ENCODE results near the gene ABCG5.

ABCG5 gene

GRCh38 chr2:43803113-43803512 is 35.5 kb downstream of the ABCG5 start:
- no peak for DNase-seq

GRCh38 chr2:43802135-43802534 is 36.5 kb downstream of the ABCG5 start:
- DNase-seq, result no peak

- DNase-seq, result no peak
These were observed 37.7 kb downstream of the ABCG5 start for GRCh38 chr2:43800894-43801293.

GRCh38 chr2:43798300-43798699 is 40.3 kb downstream of the ABCG5 start:
- no peak for DNase-seq

GRCh38 chr2:43796206-43796605 is 42.4 kb downstream of the ABCG5 start:
- no peak for DNase-seq

- DNase-seq, result no peak
These were observed 43.7 kb downstream of the ABCG5 start for GRCh38 chr2:43794956-43795355.

GRCh38 chr2:43792653-43793052 is 46.0 kb downstream of the ABCG5 start:
- no peak for DNase-seq

GRCh38 chr2:43791035-43791765 is 47.4 kb downstream of the ABCG5 start:
- no peak for DNase-seq

- DNase-seq, result no peak
These were observed 48.5 kb downstream of the ABCG5 start for GRCh38 chr2:43790147-43790546.

GRCh38 chr2:43788646-43789045 is 50.0 kb downstream of the ABCG5 start:
- no peak for DNase-seq

- DNase-seq, result no peak
These were observed 50.7 kb downstream of the ABCG5 start for GRCh38 chr2:43787895-43788294.

- DNase-seq, result no peak
These were observed 60.4 kb downstream of the ABCG5 start for GRCh38 chr2:43778233-43778632.

- no peak for DNase-seq
These were observed 61.2 kb downstream of the ABCG5 start for GRCh38 chr2:43777306-43777926.

GRCh38 chr2:43776324-43776723 is 62.3 kb downstream of the ABCG5 start:
- no peak for DNase-seq

GRCh38 chr2:43774617-43775016 is 64.0 kb downstream of the ABCG5 start:
- DNase-seq, result no peak

GRCh38 chr2:43773876-43774613 is 64.6 kb downstream of the ABCG5 start, which contains the start of gene DYNC2LI1:
DYNC2LI1 (plus strand) TSS chr2:43774039; CDS start chr2:43774139, 100 bp downstream.
- DNase-seq, result peak; percentile 93

GRCh38 chr2:43766006-43766405 is 72.6 kb downstream of the ABCG5 start:
- no peak for DNase-seq

- DNase-seq, result no peak
These were observed 74.4 kb downstream of the ABCG5 start for GRCh38 chr2:43764086-43764705.

- no peak for DNase-seq
These were observed 75.5 kb downstream of the ABCG5 start for GRCh38 chr2:43763091-43763490.
